SKM-1 (cell line): ENCODE measurements around the gene ZNF761.

Experiments used
- DNase-seq: peaks from one replicate; lab custom pipeline; 2025; ENCODE audit not compliant: unreplicated experiment; lab: John Stamatoyannopoulos, UW

ZNF761 gene

DNA sequence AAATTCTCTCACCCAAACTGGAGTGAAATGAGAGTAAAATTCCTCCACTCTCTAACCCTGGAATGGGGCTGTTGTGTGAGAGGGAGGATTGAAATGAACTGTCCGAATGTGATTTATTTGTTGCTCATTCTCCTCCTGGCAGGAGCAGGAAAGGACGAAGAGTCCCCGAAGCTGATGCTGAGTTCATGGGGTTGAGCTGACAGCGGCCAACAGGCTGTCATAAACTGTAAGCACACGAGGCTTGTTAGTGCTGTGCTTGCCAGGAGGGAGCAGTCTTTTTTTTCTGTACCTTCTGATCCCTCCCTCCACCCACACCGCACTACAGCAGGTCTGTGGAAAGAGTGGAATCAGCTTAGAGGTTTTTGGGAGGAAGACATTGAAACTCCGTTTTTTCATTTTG lies 73.1 kb downstream of the ZNF761 start:
- DNase-seq = no peak

DNA sequence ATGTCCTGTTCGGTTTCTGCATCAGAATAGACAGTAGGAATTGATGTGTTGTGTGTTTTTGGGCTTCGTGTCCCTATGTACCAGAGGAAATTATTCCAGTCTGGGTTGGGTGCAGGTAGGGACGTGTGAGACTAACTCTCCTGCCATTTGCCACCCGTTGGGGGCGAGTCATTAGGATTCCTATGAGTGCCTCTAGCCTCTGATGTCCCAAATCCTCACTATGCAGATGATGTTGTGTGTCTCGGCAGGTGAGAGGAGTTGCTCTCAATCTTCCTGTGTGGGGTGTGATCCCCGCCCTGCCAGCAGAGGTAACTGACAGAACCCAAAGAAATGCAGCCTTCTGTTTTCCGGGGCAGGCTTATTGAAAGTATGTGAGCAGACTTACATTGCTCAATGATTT lies 74.9 kb downstream of the ZNF761 start:
- no peak for DNase-seq
